IMR-90 (cell line): ENCODE results near the gene PGBD5.

Experiments used
- CEBPB ChIP-seq: IDR thresholded peaks from 2 replicates; pipeline ENCODE4 v1.6.1; 2012; ENCODE audit warnings: low read depth, low read length, improper control_type of control experiment
- NFE2L2 ChIP-seq: fragments of 150-350 bp; IDR thresholded peaks from 2 replicates; pipeline ENCODE4 v1.6.1; 2016; ENCODE audit warnings: low read depth, mild to moderate bottlenecking, low read length
- POLR2A ChIP-seq: IDR thresholded peaks from 2 replicates; pipeline ENCODE4 v1.6.1; 2012; ENCODE audit warnings: mild to moderate bottlenecking, low read depth, low read length
- RFX5 ChIP-seq: IDR thresholded peaks from 2 replicates; pipeline ENCODE4 v1.8.0; 2012; ENCODE audit warnings: low read depth, mild to moderate bottlenecking, low read length, moderate library complexity
- TF ChIP-seq, protein P1 (sequence below): conservative IDR thresholded peaks from 2 replicates; pipeline ENCODE4 v1.5.1; 2012; ENCODE audit warnings: mild to moderate bottlenecking, low read depth, low read length, improper control_type of control experiment
- TF ChIP-seq, protein P2 (sequence below): fragments of 150-350 bp; IDR thresholded peaks from 2 replicates; pipeline ENCODE4 v1.6.1; 2017; ENCODE audit warnings: mild to moderate bottlenecking, antibody characterized with exemption, low read length, low read depth

DNA sequence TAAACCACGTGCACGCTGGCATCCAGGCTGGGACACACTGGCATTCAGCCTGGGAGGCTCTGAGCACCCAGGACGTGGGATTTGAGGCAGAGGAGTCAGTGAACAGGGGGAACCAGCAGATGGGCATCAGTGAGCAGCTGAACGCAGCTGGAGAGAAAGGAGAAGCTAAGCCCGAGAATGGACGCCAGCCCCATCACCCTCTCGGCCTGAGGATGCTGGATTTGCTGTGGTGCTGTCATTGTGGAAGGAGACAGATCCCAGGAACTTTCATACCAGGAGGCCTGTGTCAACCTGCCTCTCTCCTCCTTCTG, 132.8 kb downstream of the PGBD5 start:
- TF ChIP-seq, protein P1, sequence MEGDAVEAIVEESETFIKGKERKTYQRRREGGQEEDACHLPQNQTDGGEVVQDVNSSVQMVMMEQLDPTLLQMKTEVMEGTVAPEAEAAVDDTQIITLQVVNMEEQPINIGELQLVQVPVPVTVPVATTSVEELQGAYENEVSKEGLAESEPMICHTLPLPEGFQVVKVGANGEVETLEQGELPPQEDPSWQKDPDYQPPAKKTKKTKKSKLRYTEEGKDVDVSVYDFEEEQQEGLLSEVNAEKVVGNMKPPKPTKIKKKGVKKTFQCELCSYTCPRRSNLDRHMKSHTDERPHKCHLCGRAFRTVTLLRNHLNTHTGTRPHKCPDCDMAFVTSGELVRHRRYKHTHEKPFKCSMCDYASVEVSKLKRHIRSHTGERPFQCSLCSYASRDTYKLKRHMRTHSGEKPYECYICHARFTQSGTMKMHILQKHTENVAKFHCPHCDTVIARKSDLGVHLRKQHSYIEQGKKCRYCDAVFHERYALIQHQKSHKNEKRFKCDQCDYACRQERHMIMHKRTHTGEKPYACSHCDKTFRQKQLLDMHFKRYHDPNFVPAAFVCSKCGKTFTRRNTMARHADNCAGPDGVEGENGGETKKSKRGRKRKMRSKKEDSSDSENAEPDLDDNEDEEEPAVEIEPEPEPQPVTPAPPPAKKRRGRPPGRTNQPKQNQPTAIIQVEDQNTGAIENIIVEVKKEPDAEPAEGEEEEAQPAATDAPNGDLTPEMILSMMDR = no peak
- TF ChIP-seq NFE2L2 (no peak), RFX5 (no peak), POLR2A (no peak), CEBPB (no peak)
- TF ChIP-seq, protein P2, sequence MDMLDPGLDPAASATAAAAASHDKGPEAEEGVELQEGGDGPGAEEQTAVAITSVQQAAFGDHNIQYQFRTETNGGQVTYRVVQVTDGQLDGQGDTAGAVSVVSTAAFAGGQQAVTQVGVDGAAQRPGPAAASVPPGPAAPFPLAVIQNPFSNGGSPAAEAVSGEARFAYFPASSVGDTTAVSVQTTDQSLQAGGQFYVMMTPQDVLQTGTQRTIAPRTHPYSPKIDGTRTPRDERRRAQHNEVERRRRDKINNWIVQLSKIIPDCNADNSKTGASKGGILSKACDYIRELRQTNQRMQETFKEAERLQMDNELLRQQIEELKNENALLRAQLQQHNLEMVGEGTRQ = no peak
